Esophagus muscularis mucosa (tissue), 4 donors: ENCODE measurements around the gene PGA4. TPM values are rescaled to one million over a fixed set of nuclear protein-coding genes. Genes with fewer than 3 reads are reported as not detected.

ENCODE experiments used
- DNase-seq: peaks from one replicate; pipeline ENCODE4 v3.0.0-alpha.2; 2017; ENCODE audit errors: extremely low spot score
- H3K27ac ChIP-seq, 4 donors: fragments of 200-600 bp; sonication (generic); replicated peaks in 1 of 4; 1 replicate in 3 of 4; 2 replicates in 1 of 4; pipeline ENCODE4 v1.5.1; 2016 to 2019; ENCODE audit warnings: mild to moderate bottlenecking in 1 of 4
- H3K27me3 ChIP-seq, 4 donors: fragments of 200-600 bp; sonication (generic); one replicate each; pipeline versions ENCODE4 v1.5.1 to v1.6.0; 2016 to 2019
- H3K36me3 ChIP-seq, 4 donors: fragments of 200-600 bp; sonication (generic); one replicate each; pipeline ENCODE4 v1.5.1; 2016 to 2019
- H3K4me1 ChIP-seq, 4 donors: fragments of 200-600 bp; sonication (generic); one replicate each; pipeline ENCODE4 v1.5.1; 2016 to 2019
- H3K4me3 ChIP-seq, 4 donors: fragments of 200-600 bp; sonication (generic); 1 replicate in 2 of 4; 2 replicates in 2 of 4; pipeline ENCODE4 v1.5.1; 2016 to 2019; ENCODE audit warnings: mild to moderate bottlenecking in 4 of 4, moderate library complexity in 1 of 4
- H3K9me3 ChIP-seq, 4 donors: fragments of 200-600 bp; sonication (generic); 1 replicate in 3 of 4; 2 replicates in 1 of 4; pipeline ENCODE4 v1.5.1; 2016 to 2019
- EP300 ChIP-seq: sonication (generic); formaldehyde crosslinking; IDR thresholded peaks from one replicate; pipeline ENCODE4 v1.6.1; 2017; ENCODE audit warnings: antibody characterized with exemption
- POLR2A ChIP-seq: fragments of 450-650 bp; IDR thresholded peaks from one replicate; pipeline ENCODE4 v1.6.1; 2017; ENCODE audit warnings: antibody characterized with exemption, moderate library complexity, mild to moderate bottlenecking, low read depth
- POLR2AphosphoS5 ChIP-seq, 2 donors: sonication (generic); formaldehyde crosslinking; IDR thresholded peaks; one replicate each; pipeline ENCODE4 v1.6.1; 2017; ENCODE audit warnings: antibody characterized with exemption in 2 of 2
- WGBS: methylation state at CpG from one replicate; pipeline ENCODE4 v1.1.5; 2018; 5-methylcytosine and 5-hydroxymethylcytosine counted together
- intact Hi-C: fragments of 100-400 bp; cut with DNase I; formaldehyde crosslinking; loops from one replicate; pipeline ENCODE4 v1.15.1; 2023
- total RNA-seq, 4 donors: library from RNA; depleted of rRNA; stranded (reverse); fragments of >200 nt; gene quantifications; one replicate each; pipeline versions ENCODE4 v1.1.0 to v1.2.1, GENCODE V29; 2016
- TF ChIP-seq, protein P1 (sequence below), 3 experiments: fragments of 200-600 bp in 2 of 3; fragments of 450-650 bp in 1 of 3; sonication (generic) in 2 of 3; IDR thresholded peaks; one replicate each; pipeline ENCODE4 v1.5.1; 2017 to 2019; ENCODE audit warnings: antibody characterized with exemption in 3 of 3, mild to moderate bottlenecking in 2 of 3, moderate library complexity in 1 of 3

The PGA4 gene
- total RNA-seq, 4 donors from 2014 or later = 1.1 to 2.2 TPM; not detected in 2

DNA sequence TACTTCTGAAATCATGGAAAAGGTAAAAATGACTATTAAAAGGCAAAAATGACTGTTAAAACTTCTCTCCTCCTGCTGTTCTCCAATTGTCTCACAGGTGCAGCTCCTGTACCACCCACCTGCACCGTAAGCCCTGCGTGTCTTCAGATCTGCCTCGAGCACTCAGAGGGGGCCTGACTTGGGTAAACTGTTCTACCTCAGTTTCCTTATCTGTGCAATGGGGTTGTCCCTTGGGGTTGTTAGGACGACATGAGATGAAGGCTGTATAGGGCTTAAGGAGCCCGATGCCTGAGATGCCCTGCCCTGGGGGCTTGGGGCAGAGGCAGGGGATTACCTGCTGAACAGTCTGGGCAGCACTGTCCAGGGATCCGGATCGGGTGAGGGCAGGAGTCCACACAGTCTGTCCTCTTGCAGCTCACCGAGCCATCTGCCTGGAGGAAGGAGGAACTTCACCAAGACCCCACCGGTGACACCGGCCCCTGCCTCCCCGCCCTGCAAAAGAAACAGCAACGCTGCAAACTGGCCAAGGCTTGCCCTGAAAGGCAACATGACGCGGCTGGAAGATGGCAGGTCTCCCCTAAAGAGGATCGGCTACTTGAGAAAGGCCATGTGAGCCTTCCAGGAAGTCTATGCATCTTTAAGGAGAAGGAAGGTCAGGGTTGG, 46.6 kb downstream of the PGA4 start:
- TF ChIP-seq EP300 = no peak
- TF ChIP-seq, protein P1, sequence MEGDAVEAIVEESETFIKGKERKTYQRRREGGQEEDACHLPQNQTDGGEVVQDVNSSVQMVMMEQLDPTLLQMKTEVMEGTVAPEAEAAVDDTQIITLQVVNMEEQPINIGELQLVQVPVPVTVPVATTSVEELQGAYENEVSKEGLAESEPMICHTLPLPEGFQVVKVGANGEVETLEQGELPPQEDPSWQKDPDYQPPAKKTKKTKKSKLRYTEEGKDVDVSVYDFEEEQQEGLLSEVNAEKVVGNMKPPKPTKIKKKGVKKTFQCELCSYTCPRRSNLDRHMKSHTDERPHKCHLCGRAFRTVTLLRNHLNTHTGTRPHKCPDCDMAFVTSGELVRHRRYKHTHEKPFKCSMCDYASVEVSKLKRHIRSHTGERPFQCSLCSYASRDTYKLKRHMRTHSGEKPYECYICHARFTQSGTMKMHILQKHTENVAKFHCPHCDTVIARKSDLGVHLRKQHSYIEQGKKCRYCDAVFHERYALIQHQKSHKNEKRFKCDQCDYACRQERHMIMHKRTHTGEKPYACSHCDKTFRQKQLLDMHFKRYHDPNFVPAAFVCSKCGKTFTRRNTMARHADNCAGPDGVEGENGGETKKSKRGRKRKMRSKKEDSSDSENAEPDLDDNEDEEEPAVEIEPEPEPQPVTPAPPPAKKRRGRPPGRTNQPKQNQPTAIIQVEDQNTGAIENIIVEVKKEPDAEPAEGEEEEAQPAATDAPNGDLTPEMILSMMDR (IDR thresholded peaks at IDR 0.05) = no peak
- TF ChIP-seq POLR2AphosphoS5 (IDR thresholded peaks at IDR 0.05) = no peak
- no peak for TF ChIP-seq POLR2A
- H3K9me3 ChIP-seq = no peaks in the 10 kb centered on the region
- H3K4me3 ChIP-seq = no peak overlapping the region
- no peak for DNase-seq
- H3K27me3 ChIP-seq = peaks cover 0 to 4% (median 0%) of the 10 kb centered on the region in 4 donors
- no peaks in the 10 kb centered on the region for H3K4me1 ChIP-seq
- 92% methylated on average over 5 of the region's 15 CpGs for WGBS
- intact Hi-C loops = no loop called here
- no peak overlapping the region for H3K27ac ChIP-seq
- H3K36me3 ChIP-seq = no peaks in the 10 kb centered on the region

DNA sequence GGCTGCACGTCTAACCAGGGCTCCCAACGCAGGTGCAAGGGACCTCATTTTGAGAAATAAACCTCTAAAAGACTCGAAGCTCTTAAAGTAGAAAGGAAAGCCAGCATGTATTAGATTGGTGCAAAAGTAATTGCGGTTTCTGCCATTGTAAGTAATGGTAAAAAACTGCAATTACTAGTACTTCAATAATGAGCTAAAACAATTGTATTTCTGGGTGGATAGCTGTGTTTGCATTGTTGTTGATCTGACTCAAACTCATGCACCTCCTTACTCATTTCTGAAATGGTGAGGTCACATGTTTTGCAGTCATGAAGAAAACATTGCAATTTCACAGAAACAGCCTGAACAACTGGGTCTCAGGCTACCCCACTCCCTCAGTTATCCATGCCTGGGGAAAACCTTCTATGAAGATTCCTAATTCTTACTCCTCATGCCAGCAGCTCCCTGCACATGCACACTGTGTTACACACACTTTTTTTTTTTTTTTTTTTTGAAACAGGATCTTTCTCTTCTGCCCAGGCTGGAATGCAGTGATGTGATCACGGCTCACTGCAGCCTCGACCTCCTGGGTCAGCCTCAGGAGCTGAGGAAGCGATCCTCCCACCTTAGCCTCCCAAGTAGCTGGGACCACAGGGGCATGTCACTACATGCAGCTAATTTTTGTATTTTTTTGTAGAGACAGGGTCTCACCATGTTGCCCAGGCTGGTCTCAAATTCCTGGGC, 48.4 kb downstream of the PGA4 start:
- DNase-seq = no peak
- Histone ChIP-seq H3K27me3 (peaks cover 0 to 4% (median 0%) of the 10 kb centered on the region in 4 donors), H3K4me3 (no peak overlapping the region), H3K9me3 (no peaks in the 10 kb centered on the region), H3K27ac (no peak overlapping the region), H3K4me1 (no peaks in the 10 kb centered on the region), H3K36me3 (no peaks in the 10 kb centered on the region)
- WGBS = 87% methylated on average over 7 of the region's 7 CpGs
- intact Hi-C loops = no loop called here
- TF ChIP-seq, protein P1 (IDR thresholded peaks at IDR 0.05) = no peak
- TF ChIP-seq POLR2A (no peak), EP300 (no peak), POLR2AphosphoS5 (IDR thresholded peaks at IDR 0.05) (no peak)

DNA sequence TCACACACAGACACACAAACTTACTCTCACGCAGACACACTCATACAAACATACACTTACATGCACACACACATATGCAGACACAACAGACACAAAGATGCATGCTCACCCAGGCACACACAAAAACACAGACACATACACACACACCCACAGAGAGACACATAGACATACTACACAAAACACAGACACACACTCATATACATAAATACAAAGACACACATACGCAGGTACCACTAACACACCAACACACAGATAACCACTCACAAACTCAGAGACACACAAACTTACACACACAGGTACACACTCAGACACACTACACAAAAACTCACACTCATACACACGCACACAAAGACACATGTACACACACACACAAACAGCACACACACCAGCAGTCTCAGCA, 50.6 kb downstream of the PGA4 start:
- Histone ChIP-seq H3K9me3 (no peaks in the 10 kb centered on the region), H3K27ac (no peak overlapping the region), H3K4me3 (no peak overlapping the region), H3K36me3 (no peaks in the 10 kb centered on the region), H3K27me3 (peaks cover 0 to 4% (median 0%) of the 10 kb centered on the region in 4 donors), H3K4me1 (no peaks in the 10 kb centered on the region)
- DNase-seq = no peak
- TF ChIP-seq POLR2A (no peak), EP300 (no peak), POLR2AphosphoS5 (IDR thresholded peaks at IDR 0.05) (no peak)
- TF ChIP-seq, protein P1 (IDR thresholded peaks at IDR 0.05) = no peak
- WGBS = 91% methylated on average over 3 of the region's 3 CpGs
- intact Hi-C loops = no loop called here

DNA sequence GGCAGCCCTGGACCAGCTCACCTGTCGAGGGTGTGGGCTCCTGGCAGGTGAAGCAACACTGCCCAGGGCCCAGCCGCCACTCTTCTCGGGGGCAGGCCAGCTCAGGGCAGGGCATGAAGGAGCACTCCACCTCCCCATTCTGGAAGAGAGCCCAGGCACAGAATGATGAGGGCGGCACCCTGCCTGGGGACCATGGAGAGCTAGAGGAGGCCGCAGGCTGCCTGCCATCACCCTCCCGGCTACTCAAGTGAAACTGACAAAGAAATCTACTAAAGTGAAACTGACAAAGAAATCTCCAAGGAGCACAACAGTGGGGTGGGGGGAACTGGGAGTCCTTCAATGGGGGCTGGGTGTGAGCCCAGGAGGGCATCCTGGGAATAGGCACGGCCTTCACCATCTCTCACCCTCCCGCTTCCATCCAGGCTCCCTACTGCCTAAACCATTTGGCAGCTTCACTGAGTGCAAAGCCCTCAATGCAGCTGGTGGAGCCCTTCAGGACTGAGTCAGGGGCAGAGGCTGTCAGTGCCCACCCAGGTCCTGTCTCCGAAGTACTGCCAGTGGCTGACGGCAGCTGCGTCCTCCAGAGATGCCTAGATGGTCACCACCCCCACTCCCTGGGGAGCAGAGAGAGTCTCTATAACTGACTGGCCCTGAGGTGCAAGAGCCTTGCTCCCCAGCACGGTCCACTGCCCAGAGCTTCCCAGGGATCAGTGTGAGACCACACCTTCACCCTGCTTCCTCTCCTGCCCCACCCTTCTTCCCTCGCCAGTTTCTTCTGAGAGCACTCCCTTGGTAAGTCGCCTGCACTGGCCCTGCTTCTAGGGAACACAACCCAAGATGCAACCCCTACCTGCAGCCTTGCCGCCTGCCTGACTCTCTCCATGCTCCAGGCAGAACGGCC, 51.3 kb downstream of the PGA4 start:
- DNase-seq = no peak
- H3K9me3 ChIP-seq = no peaks in the 10 kb centered on the region
- no peaks in the 10 kb centered on the region for H3K36me3 ChIP-seq
- intact Hi-C loops = no loop called here
- TF ChIP-seq POLR2AphosphoS5 (IDR thresholded peaks at IDR 0.05) (no peak), POLR2A (no peak), EP300 (no peak)
- TF ChIP-seq, protein P1 (IDR thresholded peaks at IDR 0.05) = no peak
- WGBS = 78% methylated on average over 13 of the region's 16 CpGs
- H3K27me3 ChIP-seq = peaks cover 0 to 4% (median 0%) of the 10 kb centered on the region in 4 donors
- H3K4me3 ChIP-seq = no peak overlapping the region
- H3K27ac ChIP-seq = no peak overlapping the region
- no peaks in the 10 kb centered on the region for H3K4me1 ChIP-seq
